IgD-negative memory B cell (primary cell): ENCODE results near the gene PARD3B. TPM values are rescaled to one million over a fixed set of nuclear protein-coding genes. Genes with fewer than 3 reads are reported as not detected.

Experiments
- H3K27ac Mint-ChIP-seq, 3 donors: one replicate each; pipeline ENCODE4 v1.8.0; 2020 to 2022; ENCODE audit warnings: mild to moderate bottlenecking in 3 of 3, mixed read lengths in 3 of 3, moderate library complexity in 1 of 3
- H3K27me3 Mint-ChIP-seq: one replicate; pipeline ENCODE4 v1.8.0; 2021; ENCODE audit warnings: mixed read lengths
- H3K36me3 Mint-ChIP-seq: one replicate; pipeline ENCODE4 v1.8.0; 2020; ENCODE audit warnings: mild to moderate bottlenecking, mixed read lengths
- H3K4me1 Mint-ChIP-seq, 3 donors: one replicate each; pipeline ENCODE4 v1.8.0; 2020 to 2022; ENCODE audit warnings: mixed read lengths in 3 of 3, mild to moderate bottlenecking in 1 of 3
- H3K4me3 Mint-ChIP-seq, 4 donors: one replicate each; pipeline ENCODE4 v1.8.0; 2020 to 2022; ENCODE audit warnings: mild to moderate bottlenecking in 4 of 4, mixed read lengths in 4 of 4, moderate library complexity in 3 of 4
- H3K9me3 Mint-ChIP-seq, 3 donors: one replicate each; pipeline ENCODE4 v1.8.0; 2020 to 2021; ENCODE audit warnings: mixed read lengths in 3 of 3, mild to moderate bottlenecking in 1 of 3
- polyA plus RNA-seq: library from polyadenylated mRNA; unstranded; fragments of 300-500 nt; fragmentation: Illumina TruSeq; gene quantifications from one replicate; pipeline ENCODE4 v1.2.3, GENCODE V29; 2021

Gene PARD3B
- polyA plus RNA-seq, 1 donor from 2014 or later, result 0.04 TPM

- Mint-ChIP-seq H3K4me1 (peaks cover 11 to 19% (median 14%) of the 10 kb centered on the region in 3 donors), H3K4me3 (no peak overlapping the region), H3K27me3 (peaks cover 22% of the 10 kb centered on the region), H3K36me3 (no peaks in the 10 kb centered on the region), H3K9me3 (peaks cover 0 to 3% (median 0%) of the 10 kb centered on the region in 3 donors), H3K27ac (no peak overlapping the region)
Measured at GRCh38 chr2:205662206-205662965, 1117.1 kb downstream of the PARD3B start.

GRCh38 chr2:205665791-205666190, 1120.5 kb downstream of the PARD3B start:
- peaks cover 19% of the 10 kb centered on the region for H3K27me3 Mint-ChIP-seq
- H3K4me3 Mint-ChIP-seq, result no peak overlapping the region
- no peak overlapping the region for H3K27ac Mint-ChIP-seq
- H3K36me3 Mint-ChIP-seq, result no peaks in the 10 kb centered on the region
- H3K4me1 Mint-ChIP-seq, result peaks cover 5 to 12% (median 9%) of the 10 kb centered on the region in 3 donors
- peaks cover 0 to 1% (median 0%) of the 10 kb centered on the region in 3 donors for H3K9me3 Mint-ChIP-seq
